A549 (cell line): ENCODE measurements around the gene CPNE4. TPM values are rescaled to one million over a fixed set of nuclear protein-coding genes. Genes with fewer than 3 reads are reported as not detected.

Source experiments
- ATAC-seq, 2 experiments: fragments of 200-7000 bp in 1 of 2; fragments of >200 bp in 1 of 2; cut with Nextera tagmentation in 1 of 2; cut with Tn5 transposase in 1 of 2; 3 replicates each; pipeline versions ENCODE4 v1.8.0 to v1.9.1; 2018 to 2020; ENCODE audit warnings: mild to moderate bottlenecking in 1 of 2, moderate library complexity in 1 of 2
- CTCF ChIA-PET: fragments of 300-600 bp; sonication (Branson Sonifier 250); formaldehyde crosslinking; extraction: SDS; loops from one replicate; lab custom pipeline; 2021; ENCODE audit warnings: antibody characterized with exemption, inconsistent platforms; lab: Yijun Ruan, JAX
- POLR2A ChIA-PET: fragments of 350-600 bp; formaldehyde crosslinking; extraction: SDS; loops from one replicate; lab custom pipeline; 2021; ENCODE audit warnings: antibody characterized with exemption, inconsistent platforms; lab: Yijun Ruan, JAX
- DNase-seq, 2 experiments: peaks; one replicate each; pipeline versions ENCODE4 v3.0.0 to v3.0.0-alpha.2; 2011 to 2016; ENCODE audit warnings: low read depth in 1 of 2, low spot score in 1 of 2
- FAIRE-seq: peaks from 2 replicates; lab custom pipeline; 2011; peaks lifted over from hg19 to GRCh38; lab: Jason Lieb, UNC
- H3K27ac ChIP-seq, 2 experiments: fragments of >200 bp; sonication (Bioruptor Twin); formaldehyde crosslinking; 3 replicates each; pipeline ENCODE4 v1.5.1; 2016 to 2017
- H3K4me1 ChIP-seq: fragments of >200 bp; sonication (Bioruptor Twin); formaldehyde crosslinking; 3 replicates; pipeline ENCODE4 v1.6.1; 2016
- H3K4me2 ChIP-seq: fragments of >200 bp; sonication (Bioruptor Twin); formaldehyde crosslinking; 3 replicates; pipeline ENCODE4 v1.6.1; 2016
- H3K4me3 ChIP-seq: fragments of >200 bp; sonication (Bioruptor Twin); formaldehyde crosslinking; 3 replicates; pipeline ENCODE4 v1.5.1; 2016
- H3K9me3 ChIP-seq: fragments of >200 bp; sonication (Bioruptor Twin); formaldehyde crosslinking; 3 replicates; pipeline ENCODE4 v1.6.1; 2016
- FOXS1 ChIP-seq: fragments of 250-450 bp; sonication (Bioruptor Pico); IDR thresholded peaks from 2 replicates; pipeline ENCODE4 v1.5.0; 2020; ENCODE audit warnings: mild to moderate bottlenecking, moderate library complexity
- HEYL ChIP-seq: fragments of 250-450 bp; sonication (Bioruptor Pico); IDR thresholded peaks from 2 replicates; pipeline ENCODE4 v1.8.0; 2021; ENCODE audit warnings: mild to moderate bottlenecking, moderate library complexity
- HOXB5 ChIP-seq: fragments of 250-450 bp; sonication (Bioruptor Pico); IDR thresholded peaks from 2 replicates; pipeline ENCODE4 v1.5.0; 2020; ENCODE audit warnings: mild to moderate bottlenecking, moderate library complexity
- NR3C1 ChIP-seq: fragments of >200 bp; sonication (Bioruptor Twin); formaldehyde crosslinking; IDR thresholded peaks from 3 replicates; pipeline ENCODE4 v1.6.1; 2017
- PHF8 ChIP-seq: fragments of 200-600 bp; sonication (generic); IDR thresholded peaks from 2 replicates; pipeline ENCODE4 v1.6.1; 2016; ENCODE audit warnings: low read depth, mild to moderate bottlenecking, antibody characterized with exemption, moderate library complexity, borderline replicate concordance
- RAD21 ChIP-seq, 2 experiments: fragments of >200 bp in 1 of 2; sonication (Bioruptor Twin) in 1 of 2; formaldehyde crosslinking in 1 of 2; IDR thresholded peaks in 1 of 2; conservative IDR thresholded peaks in 1 of 2; 2 replicates in 1 of 2; 3 replicates in 1 of 2; pipeline ENCODE4 v1.6.1; 2012 to 2018; ENCODE audit warnings: inconsistent platforms in 1 of 2
- RCOR1 ChIP-seq: fragments of 150-350 bp; IDR thresholded peaks from 2 replicates; pipeline ENCODE4 v1.6.1; 2014; ENCODE audit warnings: antibody characterized with exemption, low read length, low read depth
- TP53 ChIP-seq: fragments of 250-450 bp; sonication (Bioruptor Pico); IDR thresholded peaks from 2 replicates; pipeline ENCODE4 v1.5.0; 2021; ENCODE audit warnings: mild to moderate bottlenecking, moderate library complexity
- ZFP36 ChIP-seq: fragments of 450-650 bp; IDR thresholded peaks from 2 replicates; pipeline ENCODE4 v1.6.1; 2014; ENCODE audit warnings: borderline replicate concordance; ENCODE audit not compliant: partially characterized antibody
- WGBS: methylation state at CpG from one replicate; pipeline ENCODE4 v1.1.6; 2017; ENCODE audit errors: missing lambda C conversion rate; 5-methylcytosine and 5-hydroxymethylcytosine counted together
- polyA plus RNA-seq, 4 experiments: library from polyadenylated mRNA; depleted of rRNA in 3 of 4; stranded (reverse); fragments of >200 nt; fragmentation: RNase III in 1 of 4; extraction: RNeasy Plus Mini Kit Qiagen cat#74134 plus additional on column Dnase treatment in 1 of 4; gene quantifications; 2 replicates in 3 of 4; 3 replicates in 1 of 4; pipeline ENCODE4 v1.2.3, GENCODE V29; 2011 to 2017
- TF ChIP-seq, protein P1 (sequence below): IDR thresholded peaks from 2 replicates; pipeline ENCODE4 v1.6.1; 2012
- TF ChIP-seq, protein P2 (sequence below): IDR thresholded peaks from 2 replicates; pipeline ENCODE4 v1.6.1; 2012
- TF ChIP-seq, protein P3 (sequence below): fragments of >200 bp; sonication (Bioruptor Twin); formaldehyde crosslinking; IDR thresholded peaks from 2 replicates; pipeline ENCODE4 v1.6.1; 2016
- TF ChIP-seq, protein P4 (sequence below): fragments of 250-450 bp; sonication (Bioruptor Pico); IDR thresholded peaks from 2 replicates; pipeline ENCODE4 v1.5.0; 2021; ENCODE audit warnings: mild to moderate bottlenecking, moderate library complexity, borderline replicate concordance
- TF ChIP-seq, protein P5 (sequence below): fragments of >200 bp; sonication (Bioruptor Twin); formaldehyde crosslinking; IDR thresholded peaks from 3 replicates; pipeline ENCODE4 v1.6.1; 2016
- TF ChIP-seq, protein P6 (sequence below): fragments of 200-600 bp; sonication (generic); IDR thresholded peaks from 2 replicates; pipeline ENCODE4 v1.6.1; 2016; ENCODE audit warnings: antibody characterized with exemption, mild to moderate bottlenecking, moderate library complexity

Gene CPNE4
- polyA plus RNA-seq, 2 of the 4 experiments (the other 2 are of a cell fraction) = 3.6 to 8.7 TPM

DNA sequence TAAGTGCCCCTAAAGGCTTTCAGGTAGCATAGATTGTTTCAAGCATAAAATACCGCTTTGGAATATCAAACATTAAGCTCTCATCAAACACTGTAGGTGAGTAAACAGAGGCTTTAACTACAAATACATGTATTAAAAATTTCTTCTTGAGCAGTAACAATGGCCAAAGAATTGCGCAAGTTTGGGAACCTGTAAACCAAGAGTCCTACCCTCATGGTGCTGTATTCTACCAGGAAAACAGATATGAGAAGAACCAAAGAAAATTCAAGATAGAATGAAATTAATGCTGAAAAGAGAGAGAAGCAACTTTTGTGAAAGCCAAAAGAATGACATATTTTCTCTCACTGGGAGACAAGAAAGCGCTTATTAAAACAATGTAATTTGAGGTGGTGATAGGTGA, 45.5 kb downstream of the CPNE4 start:
- FAIRE-seq (no peak), DNase-seq (no peak), ATAC-seq (no peak)
- 85% methylated on average over 3 of the region's 3 CpGs for WGBS
- no peak overlapping the region for H3K4me3 ChIP-seq
- TF ChIP-seq, protein P1, sequence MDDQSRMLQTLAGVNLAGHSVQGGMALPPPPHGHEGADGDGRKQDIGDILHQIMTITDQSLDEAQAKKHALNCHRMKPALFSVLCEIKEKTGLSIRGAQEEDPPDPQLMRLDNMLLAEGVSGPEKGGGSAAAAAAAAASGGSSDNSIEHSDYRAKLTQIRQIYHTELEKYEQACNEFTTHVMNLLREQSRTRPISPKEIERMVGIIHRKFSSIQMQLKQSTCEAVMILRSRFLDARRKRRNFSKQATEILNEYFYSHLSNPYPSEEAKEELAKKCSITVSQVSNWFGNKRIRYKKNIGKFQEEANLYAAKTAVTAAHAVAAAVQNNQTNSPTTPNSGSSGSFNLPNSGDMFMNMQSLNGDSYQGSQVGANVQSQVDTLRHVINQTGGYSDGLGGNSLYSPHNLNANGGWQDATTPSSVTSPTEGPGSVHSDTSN = no peak
- TF ChIP-seq PHF8 (no peak), RAD21 (conservative IDR thresholded peaks at IDR 0.05 in 1 of 2, IDR thresholded peaks at IDR 0.05 in 1 of 2) (no peak), NR3C1 (no peak), RCOR1 (no peak), HOXB5 (no peak), HEYL (CRISPR knock-in tag) (no peak), FOXS1 (CRISPR knock-in tag) (no peak)
- TF ChIP-seq, protein P2, sequence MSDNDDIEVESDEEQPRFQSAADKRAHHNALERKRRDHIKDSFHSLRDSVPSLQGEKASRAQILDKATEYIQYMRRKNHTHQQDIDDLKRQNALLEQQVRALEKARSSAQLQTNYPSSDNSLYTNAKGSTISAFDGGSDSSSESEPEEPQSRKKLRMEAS = no peak
- TF ChIP-seq, protein P3, sequence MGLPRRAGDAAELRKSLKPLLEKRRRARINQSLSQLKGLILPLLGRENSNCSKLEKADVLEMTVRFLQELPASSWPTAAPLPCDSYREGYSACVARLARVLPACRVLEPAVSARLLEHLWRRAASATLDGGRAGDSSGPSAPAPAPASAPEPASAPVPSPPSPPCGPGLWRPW = no peak
- TF ChIP-seq, protein P4, sequence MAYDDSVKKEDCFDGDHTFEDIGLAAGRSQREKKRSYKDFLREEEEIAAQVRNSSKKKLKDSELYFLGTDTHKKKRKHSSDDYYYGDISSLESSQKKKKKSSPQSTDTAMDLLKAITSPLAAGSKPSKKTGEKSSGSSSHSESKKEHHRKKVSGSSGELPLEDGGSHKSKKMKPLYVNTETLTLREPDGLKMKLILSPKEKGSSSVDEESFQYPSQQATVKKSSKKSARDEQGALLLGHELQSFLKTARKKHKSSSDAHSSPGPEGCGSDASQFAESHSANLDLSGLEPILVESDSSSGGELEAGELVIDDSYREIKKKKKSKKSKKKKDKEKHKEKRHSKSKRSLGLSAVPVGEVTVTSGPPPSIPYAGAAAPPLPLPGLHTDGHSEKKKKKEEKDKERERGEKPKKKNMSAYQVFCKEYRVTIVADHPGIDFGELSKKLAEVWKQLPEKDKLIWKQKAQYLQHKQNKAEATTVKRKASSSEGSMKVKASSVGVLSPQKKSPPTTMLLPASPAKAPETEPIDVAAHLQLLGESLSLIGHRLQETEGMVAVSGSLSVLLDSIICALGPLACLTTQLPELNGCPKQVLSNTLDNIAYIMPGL (CRISPR knock-in tag) = no peak
- TF ChIP-seq, protein P5, sequence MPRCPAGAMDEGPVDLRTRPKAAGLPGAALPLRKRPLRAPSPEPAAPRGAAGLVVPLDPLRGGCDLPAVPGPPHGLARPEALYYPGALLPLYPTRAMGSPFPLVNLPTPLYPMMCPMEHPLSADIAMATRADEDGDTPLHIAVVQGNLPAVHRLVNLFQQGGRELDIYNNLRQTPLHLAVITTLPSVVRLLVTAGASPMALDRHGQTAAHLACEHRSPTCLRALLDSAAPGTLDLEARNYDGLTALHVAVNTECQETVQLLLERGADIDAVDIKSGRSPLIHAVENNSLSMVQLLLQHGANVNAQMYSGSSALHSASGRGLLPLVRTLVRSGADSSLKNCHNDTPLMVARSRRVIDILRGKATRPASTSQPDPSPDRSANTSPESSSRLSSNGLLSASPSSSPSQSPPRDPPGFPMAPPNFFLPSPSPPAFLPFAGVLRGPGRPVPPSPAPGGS = no peak
- TF ChIP-seq, protein P6, sequence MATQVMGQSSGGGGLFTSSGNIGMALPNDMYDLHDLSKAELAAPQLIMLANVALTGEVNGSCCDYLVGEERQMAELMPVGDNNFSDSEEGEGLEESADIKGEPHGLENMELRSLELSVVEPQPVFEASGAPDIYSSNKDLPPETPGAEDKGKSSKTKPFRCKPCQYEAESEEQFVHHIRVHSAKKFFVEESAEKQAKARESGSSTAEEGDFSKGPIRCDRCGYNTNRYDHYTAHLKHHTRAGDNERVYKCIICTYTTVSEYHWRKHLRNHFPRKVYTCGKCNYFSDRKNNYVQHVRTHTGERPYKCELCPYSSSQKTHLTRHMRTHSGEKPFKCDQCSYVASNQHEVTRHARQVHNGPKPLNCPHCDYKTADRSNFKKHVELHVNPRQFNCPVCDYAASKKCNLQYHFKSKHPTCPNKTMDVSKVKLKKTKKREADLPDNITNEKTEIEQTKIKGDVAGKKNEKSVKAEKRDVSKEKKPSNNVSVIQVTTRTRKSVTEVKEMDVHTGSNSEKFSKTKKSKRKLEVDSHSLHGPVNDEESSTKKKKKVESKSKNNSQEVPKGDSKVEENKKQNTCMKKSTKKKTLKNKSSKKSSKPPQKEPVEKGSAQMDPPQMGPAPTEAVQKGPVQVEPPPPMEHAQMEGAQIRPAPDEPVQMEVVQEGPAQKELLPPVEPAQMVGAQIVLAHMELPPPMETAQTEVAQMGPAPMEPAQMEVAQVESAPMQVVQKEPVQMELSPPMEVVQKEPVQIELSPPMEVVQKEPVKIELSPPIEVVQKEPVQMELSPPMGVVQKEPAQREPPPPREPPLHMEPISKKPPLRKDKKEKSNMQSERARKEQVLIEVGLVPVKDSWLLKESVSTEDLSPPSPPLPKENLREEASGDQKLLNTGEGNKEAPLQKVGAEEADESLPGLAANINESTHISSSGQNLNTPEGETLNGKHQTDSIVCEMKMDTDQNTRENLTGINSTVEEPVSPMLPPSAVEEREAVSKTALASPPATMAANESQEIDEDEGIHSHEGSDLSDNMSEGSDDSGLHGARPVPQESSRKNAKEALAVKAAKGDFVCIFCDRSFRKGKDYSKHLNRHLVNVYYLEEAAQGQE = no peak
- no peak overlapping the region for H3K4me2 ChIP-seq
- H3K27ac ChIP-seq = no peak overlapping the region
- ChIA-PET CTCF (no interaction called here), POLR2A (no interaction called here)
- H3K9me3 ChIP-seq = peaks cover 4% of the 10 kb centered on the region; the same call in 1 of the 3 replicates
- no peaks in the 10 kb centered on the region for H3K4me1 ChIP-seq

DNA sequence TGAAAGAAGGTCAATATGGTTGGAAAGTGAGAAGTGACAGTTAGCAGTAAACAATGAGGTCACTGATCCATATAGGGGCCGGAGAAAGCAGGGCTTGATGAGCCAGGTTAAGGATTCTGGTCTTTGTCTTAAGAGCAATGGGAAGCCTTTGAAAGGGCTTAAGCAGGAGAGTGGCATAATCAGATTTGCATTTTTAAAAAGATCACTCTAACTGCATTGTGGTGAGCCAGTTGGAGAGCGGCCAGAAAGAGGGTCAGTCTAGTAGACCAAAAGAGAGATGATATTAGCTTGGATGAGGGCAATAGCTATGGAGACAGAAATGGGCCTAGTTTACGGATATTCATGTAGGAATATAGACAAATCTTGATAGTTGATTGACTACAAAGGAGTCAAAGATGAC, 46.6 kb downstream of the CPNE4 start:
- FAIRE-seq (no peak), ATAC-seq (no peak), DNase-seq (no peak)
- WGBS = 84% methylated on average over 3 of the region's 3 CpGs
- H3K9me3 ChIP-seq = peaks cover 4% of the 10 kb centered on the region; the same call in 1 of the 3 replicates
- H3K27ac ChIP-seq = no peak overlapping the region
- ChIA-PET POLR2A (no interaction called here), CTCF (interaction anchor here (0.7 kb wide), 1 partner anchor 47 kb away, joined by 4 read pairs; no protein-coding TSS in a partner anchor)
- no peak overlapping the region for H3K4me2 ChIP-seq
- TF ChIP-seq, protein P1 = no peak
- no peak for TF ChIP-seq ZFP36
- TF ChIP-seq TP53 (CRISPR knock-in tag) = no peak
- no peak overlapping the region for H3K4me3 ChIP-seq
- H3K4me1 ChIP-seq = no peaks in the 10 kb centered on the region
